Esophagus mucosa (tissue), 1 donor: ENCODE results near the gene SMO. TPM values are rescaled to one million over a fixed set of nuclear protein-coding genes. Genes with fewer than 3 reads are reported as not detected.
A peak's percentile ranks its signal among the peaks of the same experiment; 100 is the strongest.
"Not testable (repeated sequence)": the region's sequence is repeated elsewhere in the genome, so short reads cannot be mapped to it uniquely, and the experiment has no call there.

Experiments
- ATAC-seq: fragments of 200-7000 bp; cut with Tn5 transposase; one replicate; pipeline ENCODE4 v1.9.1; 2020
- total RNA-seq: library from RNA; stranded (reverse); gene quantifications from one replicate; pipeline ENCODE4 v1.2.4, GENCODE V29; 2023
- donor health status: DM: yes; HTN: yes; CAD: no.

Gene SMO
- total RNA-seq, 1 donor from 2014 or later: 7.1 TPM

- ATAC-seq: no peak
Observed at GRCh38 chr7:129209067-129209926, 20.9 kb downstream of the SMO start.

- peak; percentile 73 for ATAC-seq
Observed at GRCh38 chr7:129210256-129210988, 22.0 kb downstream of the SMO start.

- ATAC-seq: no peak
Observed at GRCh38 chr7:129210989-129211312, 22.5 kb downstream of the SMO start.

- no peak for ATAC-seq
Observed at GRCh38 chr7:129212126-129212525, 23.7 kb downstream of the SMO start.

GRCh38 chr7:129212596-129212995 lies 24.2 kb downstream of the SMO start:
- ATAC-seq: no peak

GRCh38 chr7:129213828-129214227 lies 25.4 kb downstream of the SMO start:
- peak; percentile 29 for ATAC-seq

GRCh38 chr7:129215691-129216090 lies 27.3 kb downstream of the SMO start:
- ATAC-seq: not testable (repeated sequence)

- ATAC-seq: not testable (repeated sequence)
Observed at GRCh38 chr7:129216101-129216715, 27.8 kb downstream of the SMO start.

GRCh38 chr7:129216821-129217416 lies 28.5 kb downstream of the SMO start:
- ATAC-seq: not testable (repeated sequence)

- peak; percentile 90 for ATAC-seq
Observed at GRCh38 chr7:129218514-129219062, 30.2 kb downstream of the SMO start.

GRCh38 chr7:129219166-129219565 lies 30.7 kb downstream of the SMO start:
- not testable (repeated sequence) for ATAC-seq

GRCh38 chr7:129222064-129222463 lies 33.6 kb downstream of the SMO start:
- ATAC-seq: no peak

GRCh38 chr7:129224251-129225205 lies 36.1 kb downstream of the SMO start, which contains the start of gene AHCYL2:
Gene AHCYL2, plus strand, starts transcription at chr7:129225030.
- peak; percentile 98 for ATAC-seq

- ATAC-seq: peak; percentile 53
Observed at GRCh38 chr7:129225206-129225930, 36.9 kb downstream of the SMO start.

GRCh38 chr7:129225931-129226572 lies 37.6 kb downstream of the SMO start:
- ATAC-seq: no peak

GRCh38 chr7:129227646-129228578 lies 39.5 kb downstream of the SMO start:
- no peak for ATAC-seq

- no peak for ATAC-seq
Observed at GRCh38 chr7:129228633-129229032, 40.2 kb downstream of the SMO start.

GRCh38 chr7:129231666-129232065 lies 43.2 kb downstream of the SMO start:
- ATAC-seq: no peak

GRCh38 chr7:129238546-129238945 lies 50.1 kb downstream of the SMO start:
- no peak for ATAC-seq
